Measurements from ENCODE around the gene TMA7.

Gene TMA7

DNA sequence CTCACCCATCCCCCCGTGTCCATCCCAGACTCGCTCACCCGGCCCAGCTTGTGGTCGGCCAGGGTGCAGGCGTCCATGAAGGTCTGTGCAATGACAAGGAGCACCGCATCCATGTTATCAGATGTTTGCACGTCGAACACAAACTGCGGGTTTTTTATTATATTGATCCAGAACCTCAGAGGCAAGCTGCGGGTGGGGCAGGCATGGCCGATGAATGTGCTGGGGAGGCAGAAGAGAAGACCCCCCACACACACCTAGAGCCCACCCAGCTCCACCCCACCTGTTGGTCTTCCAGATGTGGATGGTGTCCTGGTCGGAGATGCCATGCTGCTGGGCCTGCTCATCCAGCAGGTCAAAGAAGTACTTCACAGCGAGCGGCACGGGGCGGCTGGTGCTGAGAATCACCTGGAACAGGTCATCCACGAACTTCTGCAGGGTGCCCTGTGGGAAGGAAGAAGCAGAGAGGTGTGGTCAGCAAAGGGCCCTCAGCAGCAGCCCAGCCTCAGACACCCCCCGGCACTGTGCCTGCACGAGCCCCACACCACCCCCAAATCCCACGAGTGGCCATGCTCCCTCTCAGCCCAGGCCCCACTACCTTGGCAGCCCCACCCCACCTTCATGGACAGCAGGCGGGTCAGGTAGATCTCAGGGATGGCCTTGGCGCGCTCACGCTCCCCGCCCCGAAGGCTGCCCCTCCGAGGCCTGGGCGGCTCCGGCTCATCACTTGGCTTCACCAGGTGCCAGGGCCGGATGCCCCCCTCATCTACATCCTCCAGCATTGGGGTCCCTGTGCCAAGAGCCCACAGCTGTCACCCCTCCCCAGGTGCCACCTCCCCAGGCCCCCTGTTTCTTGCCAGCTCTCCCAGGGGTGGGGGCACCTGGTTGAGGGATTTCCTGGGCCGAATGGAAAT lies 30.5 kb upstream of the TMA7 start:
- no peak for DNase-seq (ENCODE audit: low spot score)

GRCh38 chr3:48410205-48411040 lies 29.6 kb upstream of the TMA7 start:
- DNase-seq (ENCODE audit: low spot score): no peak

- no peak for DNase-seq (ENCODE audit: low spot score)
These were observed 28.9 kb upstream of the TMA7 start for GRCh38 chr3:48411041-48411588.

DNA sequence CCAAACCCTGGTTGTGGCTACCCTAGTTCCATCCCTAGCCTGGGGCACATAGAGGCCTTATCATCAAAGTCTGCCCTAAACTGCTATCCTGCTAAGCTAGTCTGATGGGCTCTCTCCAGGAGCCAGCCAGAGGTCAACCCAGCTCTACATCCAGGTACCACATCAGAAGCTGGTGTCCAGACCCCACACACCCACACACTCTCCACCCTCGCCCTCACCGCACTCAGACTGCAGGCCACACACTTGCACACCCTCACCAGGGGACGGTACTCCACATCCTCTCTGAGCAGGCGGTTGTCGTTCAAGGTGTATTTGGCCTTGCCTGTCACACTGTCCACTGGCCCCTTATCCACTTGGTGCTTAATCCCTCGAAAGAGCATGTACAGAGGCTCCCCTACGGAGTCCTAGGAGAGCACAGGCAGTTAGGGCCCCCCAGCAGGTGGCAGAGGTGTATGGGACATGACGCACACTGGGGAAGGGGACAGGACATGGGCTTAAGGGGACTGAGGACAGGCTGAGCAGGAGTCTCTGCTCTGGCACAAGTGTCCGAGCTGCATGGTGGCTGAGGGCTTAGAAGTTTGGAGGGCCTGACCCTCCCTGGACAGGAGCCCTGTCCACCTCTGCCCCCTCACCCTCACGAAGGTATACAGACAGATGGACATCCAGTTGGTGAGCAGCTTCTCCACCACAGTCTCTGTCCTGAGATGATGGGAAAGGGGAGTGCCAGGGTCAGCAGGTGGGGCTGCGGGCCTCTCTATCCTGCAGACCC lies 28.3 kb upstream of the TMA7 start:
- no peak for DNase-seq (ENCODE audit: low spot score)

DNA sequence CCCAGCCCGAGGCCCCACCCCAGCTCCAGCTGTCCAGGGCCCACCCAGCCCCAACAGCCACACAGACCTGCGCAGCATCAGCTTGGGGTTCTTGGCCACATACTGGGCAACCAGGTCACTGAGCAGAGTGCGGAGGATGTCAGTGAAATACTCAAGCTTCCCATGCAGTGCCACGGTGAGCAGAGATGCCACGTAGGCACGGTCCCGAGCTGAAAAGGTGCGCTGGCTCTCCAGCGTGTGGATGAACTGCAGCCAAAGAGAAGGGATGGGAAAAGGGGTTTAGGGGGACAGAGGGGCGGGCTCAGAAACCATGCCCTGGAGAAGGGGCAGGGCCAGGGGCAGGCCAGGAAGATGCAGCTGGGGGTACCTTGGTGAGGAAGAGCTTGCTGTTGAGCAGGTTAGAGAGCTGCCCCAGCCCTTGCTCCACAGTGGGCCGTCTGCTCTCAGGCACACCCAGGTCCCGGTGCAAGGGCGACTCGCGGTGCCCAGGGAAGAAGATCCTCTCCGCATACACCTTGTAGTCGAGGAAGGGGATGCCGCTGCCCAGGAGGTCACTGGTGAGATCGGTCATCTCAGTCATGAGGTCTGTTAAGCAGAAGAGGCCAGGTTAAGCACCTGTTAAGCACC lies 27.6 kb upstream of the TMA7 start:
- no peak for DNase-seq (ENCODE audit: low spot score)

GRCh38 chr3:48413086-48413485 lies 27.0 kb upstream of the TMA7 start:
- no peak for DNase-seq (ENCODE audit: low spot score)

DNA sequence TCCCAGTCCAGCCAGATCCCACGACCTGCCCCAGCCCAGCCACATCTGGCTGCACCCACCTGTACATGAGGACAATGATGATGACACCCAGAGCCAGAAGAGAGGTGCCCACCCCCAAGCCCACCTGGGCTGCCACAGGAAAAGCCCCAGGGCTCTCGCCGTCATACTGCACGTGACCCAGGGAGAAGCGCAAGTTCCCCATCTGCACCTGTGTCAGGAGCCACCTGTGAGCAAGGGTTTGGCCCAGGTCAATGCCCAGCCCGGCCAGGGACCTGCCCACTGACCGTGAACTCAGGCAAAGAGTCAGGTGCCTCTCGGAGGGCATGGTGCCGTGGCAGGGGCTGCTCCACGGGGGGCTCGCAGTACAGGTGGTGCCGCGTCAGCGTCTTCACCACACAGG lies 26.4 kb upstream of the TMA7 start:
- DNase-seq (ENCODE audit: low spot score): no peak

DNA sequence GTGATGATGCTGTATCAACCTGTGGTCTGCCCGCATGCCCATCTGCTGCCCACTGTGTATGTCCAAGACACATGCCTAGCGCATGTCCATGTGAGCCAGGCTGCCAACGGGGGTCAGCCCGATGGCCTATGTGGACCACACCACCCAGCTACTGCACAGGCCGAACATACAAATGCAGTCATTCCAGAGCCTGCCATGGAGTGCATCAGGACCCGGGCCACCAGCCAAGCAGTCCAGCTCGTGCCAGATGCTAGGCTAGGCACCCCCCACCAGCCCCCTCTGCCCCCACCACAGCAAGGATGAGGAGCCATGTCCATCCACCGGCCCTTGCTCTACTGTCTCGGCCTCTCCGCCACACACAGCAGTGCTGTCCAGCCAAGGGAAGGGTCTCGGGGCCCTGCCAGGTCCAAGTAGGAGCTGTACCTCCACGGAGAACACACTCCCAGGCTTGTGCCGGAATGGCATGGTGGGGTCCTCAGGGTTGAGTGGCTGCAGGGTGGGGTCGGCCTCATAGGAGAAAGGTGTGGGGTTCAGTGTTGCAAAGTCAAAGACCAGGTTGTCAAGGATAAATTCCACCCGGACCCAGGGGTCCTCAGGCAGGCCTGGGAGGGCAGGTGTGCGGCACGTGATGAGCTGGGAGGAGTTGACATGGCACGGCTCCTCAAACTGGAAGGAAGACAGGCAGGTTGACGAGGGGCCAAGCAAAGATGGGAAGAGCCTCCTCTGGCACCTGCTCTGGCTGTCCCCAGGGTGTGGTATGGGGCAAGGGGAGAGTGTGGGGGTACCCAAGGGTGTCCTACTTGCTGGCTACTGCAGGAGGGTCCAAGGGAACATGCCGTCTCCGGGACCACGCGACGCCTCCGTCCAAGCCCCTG lies 25.4 kb upstream of the TMA7 start:
- peak; percentile 56 for DNase-seq (ENCODE audit: low spot score)

- no peak for DNase-seq (ENCODE audit: low spot score)
These were observed 24.7 kb upstream of the TMA7 start for GRCh38 chr3:48415251-48415953.

GRCh38 chr3:48416091-48416505 lies 24.0 kb upstream of the TMA7 start:
- no peak for DNase-seq (ENCODE audit: low spot score)

DNA sequence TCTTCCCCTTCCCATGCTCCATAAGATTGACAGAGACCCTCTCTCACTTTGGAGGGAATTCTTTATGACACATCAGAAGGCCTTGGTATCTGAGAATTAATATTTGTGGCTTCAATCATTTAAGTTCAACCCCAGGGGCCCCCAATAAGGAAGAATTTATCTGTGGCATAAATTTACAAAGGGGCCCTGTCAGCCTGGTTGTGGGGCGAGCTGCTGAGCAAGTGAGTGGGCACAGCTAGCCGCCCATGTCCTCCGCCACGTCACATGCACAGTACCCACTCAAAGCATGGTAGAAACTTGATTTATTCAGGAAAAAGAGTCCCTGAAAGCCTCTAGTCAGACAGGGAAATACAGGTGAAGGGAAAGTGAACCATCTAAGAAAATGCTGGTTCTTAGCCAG lies 23.5 kb upstream of the TMA7 start:
- DNase-seq (ENCODE audit: low spot score): no peak

- DNase-seq (ENCODE audit: low spot score): no peak
These were observed 22.4 kb upstream of the TMA7 start for GRCh38 chr3:48417529-48418108.

- DNase-seq (ENCODE audit: low spot score): no peak
These were observed 21.9 kb upstream of the TMA7 start for GRCh38 chr3:48418140-48418539.

DNA sequence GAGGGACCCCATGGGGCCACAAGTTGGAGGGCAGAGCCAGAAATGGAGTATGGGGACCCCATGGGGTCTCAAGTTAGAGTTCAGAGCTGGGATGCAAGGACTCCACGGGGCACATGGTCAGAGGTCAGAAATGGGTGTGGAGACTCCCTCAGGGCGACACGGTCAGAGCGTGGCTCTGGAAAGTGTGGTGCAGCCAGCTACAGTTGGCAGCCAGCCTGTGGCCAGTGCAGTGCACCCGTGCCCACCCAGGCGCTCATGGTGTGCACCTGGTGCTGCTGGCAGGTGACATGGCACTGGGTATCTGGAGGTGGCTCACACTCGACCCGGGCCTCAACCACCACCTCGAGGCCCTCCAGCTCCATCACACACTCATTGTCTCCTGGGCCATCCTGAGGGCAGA lies 21.4 kb upstream of the TMA7 start:
- DNase-seq (ENCODE audit: low spot score): no peak

DNA sequence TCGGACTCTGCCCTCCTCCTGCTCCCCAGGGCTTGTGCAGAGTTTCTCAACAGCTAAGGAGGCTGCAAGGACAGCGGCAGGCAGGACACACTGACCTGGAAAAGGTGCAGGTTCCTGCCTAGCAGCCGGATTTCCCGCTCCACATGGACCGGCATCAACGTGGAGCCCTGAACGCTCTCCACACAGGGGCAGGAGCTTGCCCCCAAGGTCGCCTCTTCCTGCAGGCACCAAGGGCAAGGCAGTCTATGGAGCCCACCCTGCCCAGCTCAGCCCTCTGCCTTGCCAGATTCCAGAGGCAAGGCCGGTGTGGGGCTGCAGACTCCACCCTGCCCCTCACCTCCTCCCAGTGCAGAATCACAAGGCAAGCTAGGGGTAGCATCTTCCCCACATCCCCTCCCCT lies 20.9 kb upstream of the TMA7 start:
- no peak for DNase-seq (ENCODE audit: low spot score)

DNA sequence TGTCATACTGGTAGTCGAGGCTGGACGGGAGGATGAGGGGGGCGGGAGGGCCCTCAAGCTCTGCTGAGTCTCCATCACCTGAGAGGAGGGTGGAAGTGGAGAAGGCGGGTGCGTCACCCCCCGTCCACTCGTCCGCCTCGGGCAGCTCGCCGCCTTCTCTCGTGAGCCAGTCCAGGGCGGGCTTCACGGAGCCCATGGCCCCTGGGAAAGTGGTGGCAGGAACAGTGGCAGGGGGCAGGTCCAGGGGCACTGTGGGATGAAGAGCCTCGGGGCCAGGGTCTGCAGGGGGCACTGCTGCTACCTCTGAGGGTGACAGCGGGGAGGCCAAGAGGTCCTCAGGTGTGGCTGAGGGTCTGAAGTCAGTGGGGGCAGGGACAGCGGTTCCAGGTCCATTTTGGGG lies 20.5 kb upstream of the TMA7 start:
- DNase-seq (ENCODE audit: low spot score): no peak

DNA sequence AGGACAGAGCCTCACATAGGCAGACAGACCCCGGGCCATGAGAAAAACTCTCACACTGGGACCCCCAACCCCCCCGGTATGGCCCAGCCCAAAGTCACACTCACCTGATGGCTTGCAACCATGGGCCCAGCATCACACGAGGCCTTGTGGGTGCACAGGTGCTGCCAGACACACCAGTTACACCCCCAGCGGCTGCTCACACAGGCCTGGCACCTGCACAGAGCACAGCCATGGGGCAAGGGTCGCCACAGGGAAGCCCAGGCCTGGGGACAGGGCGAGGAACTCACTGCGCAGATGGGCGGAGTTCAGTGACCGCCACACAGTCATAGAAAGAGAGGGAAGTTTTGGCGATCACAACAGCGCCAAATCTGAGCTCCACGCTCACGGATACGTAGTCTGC lies 19.5 kb upstream of the TMA7 start:
- DNase-seq (ENCODE audit: low spot score): no peak

GRCh38 chr3:48422272-48422671 lies 17.8 kb upstream of the TMA7 start:
- DNase-seq (ENCODE audit: low spot score): no peak

DNA sequence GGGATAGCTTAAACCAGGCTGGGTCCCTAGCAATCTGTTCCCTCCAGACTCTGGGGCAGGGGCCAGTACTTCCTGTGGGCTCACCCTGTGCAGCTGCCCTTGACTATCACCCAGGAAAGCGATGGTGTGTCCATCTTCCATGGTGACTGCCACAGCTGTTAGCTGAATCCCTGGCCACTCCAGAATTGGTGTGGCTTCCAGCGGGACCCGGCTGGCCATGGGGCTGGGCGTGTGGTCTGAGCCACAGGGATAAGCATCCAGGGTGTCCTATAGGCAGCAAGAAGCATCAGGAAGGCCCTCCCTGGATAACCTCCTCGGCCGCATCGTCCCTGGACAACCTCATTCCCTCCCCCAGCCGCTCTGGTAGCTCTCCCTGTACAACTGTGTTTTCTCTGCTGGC lies 17.4 kb upstream of the TMA7 start:
- no peak for DNase-seq (ENCODE audit: low spot score)
